Kidney glomerular epithelial cell (primary cell): ENCODE measurements around the gene EEF2KMT.
"Not testable (repeated sequence)": the region's sequence is repeated elsewhere in the genome, so short reads cannot be mapped to it uniquely, and the experiment has no call there.

ENCODE experiments used
- DNase-seq: peaks from one replicate; lab custom pipeline; 2025; lab: John Stamatoyannopoulos, UW

Gene EEF2KMT

DNA sequence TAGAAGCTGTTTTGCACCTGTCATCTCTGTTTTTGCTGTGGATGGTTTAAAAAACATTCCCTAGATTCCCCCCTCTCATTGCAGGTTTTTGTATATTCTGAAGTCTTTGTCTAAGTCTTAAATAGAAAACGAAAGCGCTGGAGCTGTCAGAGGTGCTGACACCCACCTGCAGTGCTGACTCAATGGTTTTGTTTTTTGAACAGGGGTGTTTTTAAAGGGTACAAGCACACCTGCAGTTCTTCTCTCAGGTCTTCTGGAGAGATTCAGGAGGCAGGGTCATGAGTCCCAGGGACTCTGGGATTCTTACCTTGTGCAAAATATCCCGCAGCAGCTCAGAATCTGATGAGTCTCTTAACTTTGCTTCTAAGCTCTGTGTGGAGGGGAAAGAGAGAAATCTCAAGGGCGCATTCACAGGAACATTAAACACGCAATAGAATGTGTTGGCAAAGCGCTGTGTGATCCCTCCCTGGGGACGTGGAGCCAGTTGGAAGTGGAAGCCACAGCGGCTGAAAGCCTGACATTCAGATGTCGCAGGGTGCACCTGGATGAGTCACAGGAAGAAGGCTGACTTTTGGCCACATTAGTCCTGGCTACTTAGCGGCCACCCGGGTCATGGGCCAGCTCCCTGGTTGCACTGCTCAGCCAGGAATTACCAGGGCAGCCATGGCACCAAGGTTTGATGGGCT, 2.3 kb downstream of the EEF2KMT start:
- not testable (repeated sequence) for DNase-seq

DNA sequence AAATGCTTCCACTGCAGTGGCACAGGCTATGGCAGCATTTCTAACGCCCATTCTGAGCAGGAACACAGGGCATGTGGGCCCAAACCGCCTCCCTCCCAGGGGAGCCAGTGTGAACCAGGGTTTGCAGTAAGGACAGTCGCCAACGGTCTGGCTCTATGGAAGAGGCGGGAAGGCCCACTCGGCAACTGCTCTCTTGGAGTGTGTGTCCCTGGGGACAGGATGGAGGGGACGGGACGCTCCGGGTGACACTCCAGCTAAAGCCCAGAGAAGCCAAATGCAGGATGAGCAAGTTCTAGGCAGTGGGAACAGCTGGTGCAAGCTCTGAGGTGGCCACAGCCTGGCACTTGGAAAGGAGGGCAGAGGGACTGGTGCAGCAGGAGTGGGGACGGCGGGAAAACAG, 3.8 kb downstream of the EEF2KMT start:
- not testable (repeated sequence) for DNase-seq

DNA sequence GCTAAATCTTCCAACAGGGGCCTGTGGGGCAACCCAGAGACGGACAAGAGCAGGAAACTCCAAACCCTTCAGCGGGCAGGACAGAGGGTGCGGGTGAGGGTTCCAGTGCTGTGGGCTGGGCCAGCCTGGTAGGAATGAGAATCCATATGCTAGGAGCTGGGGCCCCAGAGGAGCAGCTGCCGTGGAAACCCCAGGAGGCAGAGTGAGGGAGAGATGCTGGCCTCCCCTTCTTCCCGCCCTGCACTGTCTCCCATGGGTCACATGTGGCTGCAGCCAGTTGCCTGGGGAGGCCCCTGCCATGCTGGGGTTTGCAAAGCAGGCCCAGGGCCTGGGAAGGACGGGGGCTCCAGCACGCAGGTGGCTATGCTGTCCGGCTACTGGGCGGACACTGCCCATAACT, 4.5 kb downstream of the EEF2KMT start:
- not testable (repeated sequence) for DNase-seq

DNA sequence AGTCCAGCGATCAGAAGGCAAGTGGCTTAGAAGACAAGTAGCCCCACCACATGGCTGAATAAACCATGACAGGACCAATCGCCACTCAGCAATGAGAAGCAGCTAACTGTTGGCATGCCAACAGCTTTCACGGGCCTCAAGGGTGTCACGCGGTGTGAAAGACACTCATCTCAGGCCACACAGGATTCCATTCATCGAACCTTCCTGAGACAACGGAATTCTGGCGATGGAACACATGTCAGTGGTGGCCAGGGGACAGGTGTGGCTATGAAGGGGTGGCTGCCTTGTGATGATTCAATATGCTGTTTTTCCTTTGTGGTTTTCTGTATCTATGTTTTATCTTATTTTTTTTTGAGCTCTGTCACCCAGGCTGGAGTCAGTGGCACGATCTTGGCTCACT, 7.0 kb downstream of the EEF2KMT start:
- not testable (repeated sequence) for DNase-seq

DNA sequence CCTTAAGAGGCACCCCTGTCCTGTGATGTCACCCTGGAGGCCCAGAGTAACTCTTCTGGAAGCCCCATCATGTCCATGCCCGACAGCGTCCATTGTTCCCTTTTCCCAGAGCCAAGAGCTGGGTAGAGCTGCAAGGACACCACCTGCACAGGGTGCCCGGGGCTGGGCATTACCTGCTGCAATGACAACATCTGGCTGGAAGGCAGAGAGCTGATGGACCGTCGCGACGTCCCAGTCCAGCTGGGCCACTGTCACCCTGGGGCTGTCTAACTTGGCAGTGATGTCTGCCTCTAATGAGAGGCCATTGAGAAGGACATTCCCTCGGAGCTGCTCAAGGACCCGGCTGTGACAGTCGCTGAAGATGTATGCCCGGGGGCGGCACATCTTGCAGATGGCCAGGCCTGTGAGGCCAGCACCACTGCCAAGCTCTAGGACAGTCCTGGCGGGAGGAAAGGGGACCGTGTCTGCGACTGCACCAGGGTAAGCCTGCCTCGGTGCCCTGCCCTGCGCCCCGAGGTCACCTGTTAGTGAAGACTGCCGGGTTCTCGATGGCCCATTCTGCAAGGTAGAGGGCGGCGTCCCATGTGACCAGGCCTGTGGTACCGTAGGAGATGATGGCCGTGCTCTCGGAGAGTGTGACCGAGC, 7.6 kb downstream of the EEF2KMT start:
- not testable (repeated sequence) for DNase-seq

DNA sequence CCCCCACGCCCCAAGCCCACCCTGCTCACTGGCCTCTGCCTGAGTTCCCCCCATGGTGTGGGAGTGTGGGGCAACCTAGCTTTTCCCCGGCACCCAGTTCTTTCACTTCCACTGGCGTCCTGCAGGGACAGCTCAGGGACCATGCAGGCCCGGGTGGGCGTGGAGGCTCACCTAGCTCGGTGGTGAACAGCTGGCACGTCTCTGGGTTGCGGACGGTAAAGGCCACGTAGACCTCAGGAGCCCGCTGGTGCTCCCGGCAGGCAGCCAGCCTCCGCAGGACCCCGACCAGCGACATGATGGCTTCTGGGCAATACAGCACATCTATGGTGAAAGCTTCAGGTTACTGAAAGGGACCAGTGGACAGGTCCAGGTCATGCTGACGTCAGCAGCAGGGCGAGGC, 8.7 kb downstream of the EEF2KMT start:
- DNase-seq = not testable (repeated sequence)

DNA sequence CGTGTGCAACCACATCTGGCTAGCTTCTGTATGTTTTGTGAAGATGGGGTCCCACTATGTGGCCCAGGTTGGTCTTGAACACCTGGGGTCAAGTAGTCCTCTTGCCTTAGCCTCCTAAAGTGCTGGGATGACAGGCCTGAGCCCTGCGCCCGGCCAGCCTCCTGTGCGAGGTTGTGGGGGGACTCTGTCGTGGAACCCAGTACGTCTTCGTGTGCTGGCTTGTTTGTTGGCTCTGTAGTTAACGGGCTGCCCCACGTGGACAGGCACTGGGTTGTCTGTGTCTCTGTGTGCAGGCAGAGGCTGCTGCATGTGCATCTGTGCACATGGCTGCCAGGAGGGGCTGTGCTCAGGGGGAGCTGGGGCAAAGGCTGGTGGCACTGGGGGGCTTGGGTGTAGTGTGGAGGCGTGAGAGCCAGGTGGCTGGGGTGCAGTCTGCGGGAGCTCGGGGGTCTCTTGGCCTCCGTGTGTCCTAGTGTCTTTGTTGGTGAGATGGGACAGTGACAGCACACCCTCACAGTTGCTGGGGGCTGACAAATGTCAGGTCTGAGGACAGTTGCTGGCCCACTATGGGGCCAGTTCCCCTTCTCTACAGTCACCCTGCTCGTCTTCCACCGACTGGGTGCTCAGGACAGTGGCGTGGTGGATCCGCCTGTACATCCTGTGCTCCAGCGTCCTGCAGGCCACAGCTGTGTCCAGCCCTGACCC, 9.4 kb downstream of the EEF2KMT start:
- DNase-seq = not testable (repeated sequence)

DNA sequence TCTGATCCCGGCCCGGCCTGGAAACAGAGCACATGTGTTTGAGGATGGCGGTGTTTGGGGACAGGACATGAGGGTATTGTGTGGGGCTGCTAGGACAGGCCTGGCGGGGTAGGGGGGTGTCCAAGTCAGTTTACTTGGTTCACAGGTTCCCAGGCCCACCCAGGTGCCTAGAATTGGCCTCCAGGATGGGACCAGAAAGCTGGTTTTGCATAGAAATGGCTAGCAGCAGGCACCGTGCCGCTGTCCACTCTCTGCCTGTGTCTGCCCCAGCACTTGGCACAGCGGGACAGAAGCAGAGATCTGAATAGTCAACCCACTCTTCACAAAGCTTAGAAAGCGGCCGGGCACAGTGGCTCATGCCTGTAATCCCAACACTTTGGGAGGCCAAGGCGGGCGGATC, 11.9 kb downstream of the EEF2KMT start:
- DNase-seq = not testable (repeated sequence)

DNA sequence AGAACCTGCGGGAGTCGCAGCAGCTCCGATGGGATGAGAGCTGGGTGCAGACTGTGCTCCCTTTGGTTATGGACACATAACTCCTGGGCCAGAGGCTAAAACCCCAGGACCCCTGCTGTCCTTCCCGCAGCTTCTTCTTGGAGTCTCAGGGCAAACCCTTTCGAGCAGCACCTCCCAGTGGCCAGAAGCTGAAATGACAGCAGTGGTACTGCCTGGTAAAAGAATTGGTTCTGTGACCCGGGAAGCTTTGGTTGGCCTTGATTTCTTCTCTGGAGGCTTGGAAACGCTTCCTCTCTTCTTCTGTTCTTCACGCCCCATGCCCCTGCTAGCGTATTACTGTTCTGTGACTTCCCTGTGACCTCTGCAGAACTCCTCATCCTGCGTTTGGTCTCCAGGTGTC, 12.8 kb downstream of the EEF2KMT start:
- not testable (repeated sequence) for DNase-seq

DNA sequence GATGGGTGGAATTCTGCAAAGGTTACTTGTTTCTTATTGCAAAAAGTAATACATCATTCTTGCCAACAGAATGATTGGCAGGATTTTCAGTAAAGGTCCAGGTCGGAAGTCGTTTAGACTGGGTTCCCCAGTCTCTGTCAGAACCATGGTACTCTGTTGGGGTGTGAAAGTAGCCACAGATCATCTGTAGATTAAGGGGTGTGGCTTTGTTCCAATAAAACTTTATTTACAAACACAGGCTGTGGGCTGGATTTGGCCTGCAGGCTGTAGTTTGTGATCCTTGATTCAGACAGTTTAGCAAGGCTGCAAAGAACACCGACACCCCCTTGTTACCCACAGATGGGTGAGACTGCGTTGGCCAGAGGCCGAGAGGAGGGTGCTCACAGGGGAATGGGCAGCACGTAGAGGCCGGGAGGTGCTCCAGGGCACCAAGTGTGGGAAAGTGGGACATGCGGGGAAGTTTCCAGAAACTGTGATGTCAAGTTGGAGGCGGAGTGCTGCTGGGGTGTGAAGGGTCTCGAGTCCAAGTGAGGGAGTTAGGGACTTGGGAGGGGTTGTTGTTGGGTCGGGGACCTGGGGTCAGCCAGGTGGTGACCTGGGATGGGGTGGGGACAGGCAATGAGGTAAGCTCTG, 13.4 kb downstream of the EEF2KMT start:
- DNase-seq = not testable (repeated sequence)

DNA sequence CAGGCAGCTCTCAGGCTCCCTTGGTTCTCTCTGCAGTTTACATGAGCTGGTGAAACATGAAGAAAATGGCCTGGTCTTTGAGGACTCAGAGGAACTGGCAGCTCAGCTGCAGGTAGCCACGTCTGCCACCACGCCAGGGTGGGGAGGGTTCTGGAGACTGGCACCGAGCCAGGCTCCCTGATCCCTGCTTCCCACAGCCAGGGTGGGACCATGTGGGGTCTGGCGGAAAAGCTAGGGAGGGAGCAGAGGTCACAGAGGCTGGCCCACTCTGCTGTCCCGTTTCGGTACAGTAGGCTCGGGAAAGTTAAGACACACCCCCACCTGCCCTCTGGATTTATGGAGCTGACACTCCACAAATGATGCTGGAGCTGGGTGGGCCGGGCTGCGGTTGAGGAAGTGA, 13.9 kb downstream of the EEF2KMT start:
- not testable (repeated sequence) for DNase-seq

DNA sequence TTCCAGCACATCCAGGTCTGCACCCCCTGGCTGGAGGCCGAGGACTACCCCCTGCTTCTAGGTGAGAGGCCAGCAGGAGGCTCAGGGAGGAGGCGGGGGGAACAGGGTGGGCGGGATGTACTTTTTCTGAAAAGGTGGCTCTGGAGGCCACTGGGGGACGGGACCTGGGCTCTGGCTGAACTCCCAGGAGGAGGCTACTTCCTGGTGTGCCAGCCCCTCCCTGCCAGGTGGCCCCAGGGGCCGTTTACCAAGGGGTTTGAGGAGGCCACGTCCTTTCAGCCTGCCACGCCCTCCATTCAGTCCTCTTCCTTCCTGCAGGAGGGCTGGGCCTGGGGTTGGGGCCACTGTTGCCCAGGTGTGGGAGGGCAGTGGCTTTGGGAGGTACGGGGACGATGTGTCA, 16.6 kb downstream of the EEF2KMT start:
- DNase-seq = not testable (repeated sequence)

DNA sequence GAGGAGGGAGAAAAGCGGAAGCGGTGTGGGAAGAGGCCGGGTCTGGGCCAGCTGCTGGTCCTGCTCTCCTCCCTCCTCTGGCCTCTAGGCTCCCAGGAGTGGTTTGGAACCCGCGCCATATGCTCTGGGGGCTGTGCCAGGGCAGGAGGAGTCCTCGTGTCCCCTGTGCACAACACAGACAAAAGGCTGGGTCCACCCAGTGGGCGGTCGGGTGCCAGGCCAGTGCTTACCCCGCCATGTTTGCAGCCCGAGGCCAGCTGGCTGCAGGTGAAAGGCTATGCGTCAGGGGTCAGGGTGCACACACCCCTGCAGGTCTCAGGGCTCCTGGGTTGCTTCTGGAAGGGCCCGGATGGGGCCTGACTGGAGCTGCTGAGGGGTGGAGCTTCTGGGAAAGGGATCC, 17.1 kb downstream of the EEF2KMT start:
- DNase-seq = not testable (repeated sequence)

DNA sequence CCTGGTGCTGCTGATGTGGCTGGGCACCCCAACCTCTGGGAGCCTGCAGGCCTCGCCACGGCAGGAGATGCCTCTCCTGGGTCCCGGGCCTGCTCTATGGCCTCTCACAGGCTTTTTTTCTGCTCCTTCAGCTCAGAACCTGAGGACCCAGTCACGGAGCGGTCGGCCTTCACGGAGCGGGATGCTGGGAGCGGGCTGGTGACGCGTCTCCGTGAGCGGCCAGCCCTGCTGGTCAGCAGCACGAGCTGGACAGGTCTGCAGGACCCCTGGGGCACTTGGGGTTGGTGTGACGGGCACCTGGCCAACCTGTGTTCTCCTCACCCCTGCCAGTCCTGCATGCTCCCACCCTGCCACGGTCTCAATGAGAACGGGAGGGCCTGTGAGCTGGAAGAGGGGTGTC, 19.0 kb downstream of the EEF2KMT start:
- no peak for DNase-seq

DNA sequence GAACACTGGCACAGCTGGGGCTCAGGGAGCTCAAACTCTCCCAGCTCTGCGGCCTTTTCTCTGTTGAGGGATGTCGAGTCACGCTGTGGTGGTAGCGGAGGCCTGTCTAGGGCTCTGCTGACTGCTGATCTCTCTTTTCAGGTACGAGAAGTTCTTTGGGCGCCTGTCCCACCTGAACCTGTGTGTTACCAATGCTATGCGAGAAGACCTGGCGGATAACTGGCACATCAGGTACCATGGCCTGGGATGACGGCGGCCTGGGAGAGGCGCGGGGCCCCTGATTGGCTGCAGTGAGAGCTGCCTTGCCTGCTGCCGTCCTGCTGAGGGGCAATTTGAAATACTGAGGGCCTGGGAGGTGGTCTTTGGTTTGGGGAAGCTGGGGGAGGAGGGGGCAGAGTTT, 20.3 kb downstream of the EEF2KMT start:
- DNase-seq = no peak

DNA sequence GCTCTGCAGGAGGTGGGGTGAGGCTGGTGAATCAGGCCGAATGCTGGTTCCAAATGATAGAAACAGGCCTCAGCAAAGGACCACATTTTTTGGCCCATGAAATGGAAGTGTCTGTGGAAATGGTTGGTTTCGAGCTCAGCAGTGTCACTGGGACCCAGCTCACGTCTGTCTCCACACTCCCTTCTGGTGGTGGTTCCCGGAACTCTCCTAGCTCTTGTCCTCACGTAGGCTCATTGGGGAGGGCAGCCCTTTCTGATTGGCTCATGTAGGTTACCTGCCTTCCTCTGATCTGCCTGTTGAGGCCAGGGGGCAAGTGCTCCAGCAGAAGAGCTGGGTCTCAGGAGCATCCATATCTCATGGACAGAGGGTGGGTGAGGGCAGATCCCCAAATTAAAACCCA, 22.0 kb downstream of the EEF2KMT start:
- no peak for DNase-seq

DNA sequence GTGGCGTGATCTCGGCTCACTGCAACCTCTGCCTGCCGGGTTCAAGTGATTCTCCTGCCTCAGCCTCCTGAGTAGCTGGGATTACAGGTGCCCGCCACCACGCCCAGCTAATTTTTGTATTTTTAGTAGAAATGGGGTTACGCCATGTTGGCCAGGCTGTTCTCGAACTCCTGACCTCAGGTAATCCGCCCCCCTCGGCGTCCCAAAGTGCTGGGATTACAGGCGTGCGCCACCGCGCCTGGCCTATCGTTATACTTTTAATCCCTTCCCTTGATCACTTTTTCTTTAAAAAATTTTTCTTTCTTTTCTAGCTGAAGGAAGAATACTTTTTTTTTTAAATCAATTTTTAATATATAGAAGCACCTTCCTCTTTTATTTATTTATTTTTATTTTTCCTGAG, 23.8 kb downstream of the EEF2KMT start:
- DNase-seq = not testable (repeated sequence)

DNA sequence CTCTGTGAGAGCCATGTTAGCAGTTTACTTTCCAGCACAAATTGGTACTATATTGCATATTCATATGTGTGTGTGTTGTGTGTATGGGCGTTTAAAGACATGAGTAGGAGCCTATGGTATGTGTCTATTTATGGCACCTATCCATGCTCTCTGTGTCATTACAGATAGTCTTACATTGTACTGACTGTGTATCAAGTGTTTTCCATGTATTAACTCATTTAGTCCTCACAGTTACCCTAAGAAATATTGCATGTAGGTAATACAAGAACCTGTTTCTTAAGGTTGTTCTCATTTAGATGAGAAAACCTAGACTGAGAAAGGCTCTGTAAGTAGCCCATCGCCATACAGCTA, 24.3 kb downstream of the EEF2KMT start:
- no peak for DNase-seq

DNA sequence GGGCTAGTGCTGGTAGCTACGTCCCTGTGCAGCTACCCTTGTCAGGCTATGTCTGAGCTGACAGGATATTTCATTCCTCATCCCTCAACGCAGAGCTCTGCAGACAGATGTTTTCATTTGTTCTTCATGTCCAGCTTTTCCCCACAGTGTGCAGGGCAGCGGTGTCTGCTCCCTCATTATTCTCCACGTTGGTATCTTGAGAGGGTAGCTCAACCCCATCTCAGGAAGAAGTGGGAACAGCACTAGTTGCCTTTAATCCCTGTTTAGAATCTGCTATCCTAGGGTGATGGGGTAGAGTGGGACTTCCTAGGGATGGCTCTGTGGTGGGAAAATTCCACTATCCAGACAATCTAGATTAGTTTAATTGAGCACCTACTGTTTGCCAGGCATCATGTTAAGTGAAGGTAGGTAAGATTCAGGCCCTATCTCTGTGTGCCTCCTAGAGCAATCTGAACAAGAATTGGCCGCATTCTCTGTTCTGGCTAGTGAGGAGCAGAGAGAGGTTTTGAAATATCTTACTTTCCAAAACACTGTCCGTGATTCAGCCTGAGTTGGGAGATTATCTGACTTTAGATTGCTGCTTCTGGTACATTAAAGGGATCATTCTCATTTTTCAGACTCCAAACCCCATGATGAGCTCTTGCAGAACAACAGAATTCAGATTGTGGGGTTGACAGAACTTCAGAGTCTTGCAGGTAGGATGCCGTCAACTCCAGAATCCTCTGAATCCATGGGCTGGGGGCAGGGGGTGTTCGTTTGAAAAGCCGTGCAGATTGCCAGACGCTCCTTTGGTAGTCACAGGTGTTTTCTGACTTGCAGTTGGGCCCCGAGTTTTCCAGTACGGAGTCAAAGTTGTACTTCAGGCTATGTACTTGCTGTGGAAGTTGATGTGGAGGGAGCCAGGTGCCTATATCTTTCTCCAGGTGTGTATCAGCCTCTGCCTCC, 25.0 kb downstream of the EEF2KMT start:
- no peak for DNase-seq

DNA sequence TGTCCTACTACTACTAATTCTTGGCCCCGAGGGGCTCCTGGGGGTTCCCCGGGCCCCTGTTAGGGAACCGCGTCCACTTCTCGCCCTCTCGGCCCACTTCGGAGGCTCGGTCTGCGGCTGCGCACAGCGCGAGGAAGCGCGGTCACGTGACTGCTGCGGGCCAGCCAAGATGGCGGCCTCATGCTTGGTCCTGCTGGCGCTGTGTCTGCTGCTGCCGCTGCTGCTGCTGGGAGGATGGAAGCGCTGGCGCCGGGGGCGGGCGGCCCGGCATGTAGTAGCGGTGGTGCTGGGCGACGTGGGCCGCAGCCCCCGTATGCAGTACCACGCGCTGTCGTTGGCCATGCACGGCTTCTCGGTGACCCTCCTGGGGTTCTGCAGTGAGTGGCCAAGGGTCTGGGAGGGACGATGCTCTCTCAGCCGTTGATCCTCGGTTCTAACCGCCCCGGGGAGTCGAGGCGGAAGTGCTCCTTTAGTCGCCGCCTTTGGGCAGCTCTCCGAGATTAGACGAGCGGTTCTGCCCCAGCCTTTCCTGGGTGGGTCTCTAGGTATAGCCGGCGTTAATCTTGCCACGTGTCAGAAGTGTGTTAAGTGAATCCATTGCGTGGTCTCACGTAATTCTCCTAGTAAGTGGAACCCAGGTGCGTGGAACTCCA, 25.8 kb downstream of the EEF2KMT start, which contains the start of gene ALG1:
TSS of gene ALG1 (plus strand) at position 163 of the 653 bp plus-strand sequence. CDS start at position 170, 7 bp downstream.
- peak; percentile 73 for DNase-seq

DNA sequence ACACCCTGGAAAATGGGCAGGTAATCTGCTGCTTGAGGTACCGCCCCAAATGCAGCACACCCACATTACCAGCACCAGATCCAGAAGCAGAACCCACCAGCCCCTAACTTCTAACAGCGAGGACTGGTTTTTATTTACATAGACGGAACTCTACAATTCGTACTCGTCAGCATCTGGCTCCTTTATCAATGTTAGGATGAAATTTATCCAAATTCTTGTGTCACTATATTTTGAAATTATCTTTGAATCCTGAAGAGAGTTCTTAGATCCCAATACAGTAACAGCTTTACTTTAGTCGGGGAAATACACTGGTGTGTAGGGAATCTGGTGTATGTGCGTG, 26.3 kb downstream of the EEF2KMT start:
- no peak for DNase-seq
